Measurements from ENCODE around the gene TMEM258.

DNA sequence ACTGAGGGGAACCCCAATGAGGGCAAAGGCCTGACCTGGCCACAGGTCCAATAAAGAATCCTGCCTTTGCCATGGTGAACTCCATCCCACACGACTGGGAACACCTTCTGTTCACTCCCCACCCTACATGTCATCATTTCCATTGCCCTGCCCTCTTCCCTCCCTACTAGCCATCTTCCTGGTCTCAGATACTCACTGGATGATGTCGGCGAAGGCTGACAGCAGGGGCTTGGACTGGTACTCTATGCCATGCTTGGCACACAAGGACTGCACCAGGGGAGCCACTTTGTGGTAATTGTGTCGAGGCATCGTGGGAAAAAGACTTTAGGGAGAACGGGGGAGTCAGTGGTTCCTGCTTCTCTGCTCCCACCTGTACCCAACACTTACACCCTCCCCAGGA, 10.2 kb upstream of the TMEM258 start:
- TF ChIP-seq CTCF (conservative IDR thresholded peaks at IDR 0.05; ENCODE audit: low read depth, low read length) (no peak), EZH2 (IDR thresholded peaks at IDR 0.05; ENCODE audit: low read length, unreplicated experiment) (no peak), EZH2phosphoT487 (IDR thresholded peaks at IDR 0.05; ENCODE audit: borderline replicate concordance, low read length) (no peak)
